ENCODE data around the gene TSPAN10. TPM values are rescaled to one million over a fixed set of nuclear protein-coding genes. Genes with fewer than 3 reads are reported as not detected.
A peak's percentile ranks its signal among the peaks of the same experiment; 100 is the strongest.

TSPAN10 gene
- total RNA-seq, 1 donor from 2014 or later, result 1.1 TPM

DNA sequence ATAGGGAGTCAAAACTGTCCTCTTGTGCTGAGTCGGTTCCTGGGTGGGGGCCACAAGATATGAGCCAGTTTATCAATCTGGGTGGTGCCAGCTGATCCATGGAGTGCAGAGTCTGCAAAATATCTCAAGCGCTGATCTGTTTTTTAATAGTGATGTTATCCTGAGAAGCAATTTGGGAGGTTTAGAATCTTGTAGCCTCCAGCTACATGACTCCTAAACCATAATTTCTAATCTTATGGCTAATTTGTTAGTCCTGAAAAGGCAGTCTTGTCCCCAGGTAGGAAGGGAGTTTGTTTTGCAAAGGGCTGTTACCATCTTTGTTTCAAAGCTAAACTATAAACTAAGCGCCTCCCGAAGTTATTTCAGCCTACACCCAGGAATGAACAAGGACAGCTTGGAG is 1.7 kb downstream of the TSPAN10 start:
- Histone ChIP-seq H3K9me3 (no peaks in the 10 kb centered on the region), H3K4me3 (no peak overlapping the region), H3K27me3 (ENCODE audit: low read depth) (no peaks in the 10 kb centered on the region), H3K36me3 (no peaks in the 10 kb centered on the region), H3K27ac (no peak overlapping the region), H3K4me1 (peaks cover 30% of the 10 kb centered on the region)
- TF ChIP-seq, protein P1, sequence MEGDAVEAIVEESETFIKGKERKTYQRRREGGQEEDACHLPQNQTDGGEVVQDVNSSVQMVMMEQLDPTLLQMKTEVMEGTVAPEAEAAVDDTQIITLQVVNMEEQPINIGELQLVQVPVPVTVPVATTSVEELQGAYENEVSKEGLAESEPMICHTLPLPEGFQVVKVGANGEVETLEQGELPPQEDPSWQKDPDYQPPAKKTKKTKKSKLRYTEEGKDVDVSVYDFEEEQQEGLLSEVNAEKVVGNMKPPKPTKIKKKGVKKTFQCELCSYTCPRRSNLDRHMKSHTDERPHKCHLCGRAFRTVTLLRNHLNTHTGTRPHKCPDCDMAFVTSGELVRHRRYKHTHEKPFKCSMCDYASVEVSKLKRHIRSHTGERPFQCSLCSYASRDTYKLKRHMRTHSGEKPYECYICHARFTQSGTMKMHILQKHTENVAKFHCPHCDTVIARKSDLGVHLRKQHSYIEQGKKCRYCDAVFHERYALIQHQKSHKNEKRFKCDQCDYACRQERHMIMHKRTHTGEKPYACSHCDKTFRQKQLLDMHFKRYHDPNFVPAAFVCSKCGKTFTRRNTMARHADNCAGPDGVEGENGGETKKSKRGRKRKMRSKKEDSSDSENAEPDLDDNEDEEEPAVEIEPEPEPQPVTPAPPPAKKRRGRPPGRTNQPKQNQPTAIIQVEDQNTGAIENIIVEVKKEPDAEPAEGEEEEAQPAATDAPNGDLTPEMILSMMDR (IDR thresholded peaks at IDR 0.05), result no peak
- ATAC-seq (no peak), DNase-seq (no peak)
- intact Hi-C loops (cut with DNase I), result no loop called here

DNA sequence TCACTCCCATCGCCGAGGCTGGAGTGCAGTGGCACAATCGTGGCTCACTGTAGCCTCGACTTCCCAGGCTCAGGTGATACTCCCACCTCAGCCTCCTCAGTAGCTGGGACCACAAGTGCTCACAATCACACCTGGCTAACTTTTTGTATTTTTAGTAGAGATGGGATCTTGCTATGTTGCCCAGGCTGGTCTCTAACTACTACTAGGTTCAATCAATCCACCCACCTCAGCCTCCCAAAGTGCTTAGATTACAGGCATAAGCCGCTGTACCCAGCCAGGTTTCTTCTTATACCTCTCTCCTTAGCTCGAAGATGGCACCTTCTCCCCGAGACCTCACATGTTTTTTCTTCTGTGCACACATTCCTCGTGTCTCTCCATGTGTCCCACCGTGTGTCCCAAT is 3.0 kb downstream of the TSPAN10 start:
- peaks cover 17% of the 10 kb centered on the region for H3K4me1 ChIP-seq
- no peak overlapping the region for H3K4me3 ChIP-seq
- intact Hi-C loops (cut with DNase I), result no loop called here
- no peaks in the 10 kb centered on the region for H3K9me3 ChIP-seq
- TF ChIP-seq, protein P1 (IDR thresholded peaks at IDR 0.05), result no peak
- no peak overlapping the region for H3K27ac ChIP-seq
- DNase-seq, result no peak
- no peak for ATAC-seq
- no peaks in the 10 kb centered on the region for H3K27me3 ChIP-seq (ENCODE audit: low read depth)
- no peaks in the 10 kb centered on the region for H3K36me3 ChIP-seq

DNA sequence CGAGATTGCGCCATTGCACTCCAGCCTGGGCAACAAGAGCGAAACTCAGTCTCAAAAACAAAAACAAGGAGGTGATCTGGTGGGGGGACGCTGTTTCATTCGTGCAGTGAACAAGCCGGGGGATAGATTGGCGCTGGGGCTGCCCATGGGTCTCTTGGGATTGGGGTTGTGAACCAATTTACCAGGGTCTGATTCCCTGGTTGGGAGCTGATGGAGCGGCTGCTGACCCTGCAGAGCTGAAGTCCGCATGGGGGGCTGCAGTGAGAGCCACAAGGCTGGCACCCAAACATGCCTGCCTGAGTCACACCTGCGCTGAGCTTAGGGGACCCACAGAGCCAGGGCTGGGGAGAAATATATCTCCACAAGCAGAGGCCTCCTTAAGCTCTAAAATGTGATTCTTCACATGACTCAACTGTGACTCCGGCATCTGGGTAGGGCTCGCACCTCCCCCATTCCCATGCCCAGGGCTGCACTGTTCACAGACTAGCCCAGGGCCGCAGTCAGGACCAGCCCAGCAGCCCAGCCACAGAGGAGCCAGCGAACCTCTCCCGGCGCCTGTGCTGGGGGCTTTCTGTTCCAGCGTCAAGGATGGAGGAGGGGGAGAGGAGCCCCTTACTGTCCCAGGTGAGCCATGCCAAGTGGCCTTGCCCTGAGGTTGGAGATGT is 5.0 kb downstream of the TSPAN10 start:
- H3K4me1 ChIP-seq, result peaks cover 5% of the 10 kb centered on the region
- ATAC-seq, result peak in 1 of 2 donors; percentile 5
- H3K4me3 ChIP-seq, result no peak overlapping the region
- no peaks in the 10 kb centered on the region for H3K9me3 ChIP-seq
- TF ChIP-seq, protein P1 (IDR thresholded peaks at IDR 0.05), result no peak
- H3K27ac ChIP-seq, result no peak overlapping the region
- H3K27me3 ChIP-seq (ENCODE audit: low read depth), result peaks cover under 1% of the 10 kb centered on the region
- intact Hi-C loops (cut with DNase I), result no loop called here
- no peaks in the 10 kb centered on the region for H3K36me3 ChIP-seq
- DNase-seq, result no peak

DNA sequence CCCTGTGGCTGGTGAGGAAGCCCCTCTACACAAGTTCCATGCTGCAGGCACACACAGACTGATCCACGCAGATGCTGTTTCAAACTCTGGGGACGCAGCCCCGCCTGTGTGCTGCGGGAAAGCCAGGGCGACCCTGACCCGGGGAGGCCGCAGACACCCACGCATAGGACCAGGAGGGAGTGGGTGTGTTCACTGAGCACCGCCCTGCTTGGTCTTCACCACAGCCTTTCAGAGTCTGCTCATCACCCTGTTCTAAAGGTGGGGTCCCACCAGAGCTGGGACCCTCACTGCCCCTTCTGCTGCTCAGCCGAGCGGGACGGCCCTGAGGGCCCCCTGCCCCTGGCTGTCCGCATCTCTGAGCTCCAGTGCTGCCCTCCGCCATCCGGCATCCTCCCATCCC is 7.5 kb downstream of the TSPAN10 start:
- Histone ChIP-seq H3K4me1 (no peaks in the 10 kb centered on the region), H3K9me3 (no peaks in the 10 kb centered on the region), H3K27me3 (ENCODE audit: low read depth) (peaks cover 24% of the 10 kb centered on the region), H3K4me3 (no peak overlapping the region), H3K36me3 (no peaks in the 10 kb centered on the region), H3K27ac (no peak overlapping the region)
- TF ChIP-seq, protein P1 (IDR thresholded peaks at IDR 0.05), result no peak
- intact Hi-C loops (cut with DNase I), result no loop called here
- DNase-seq, result no peak
- ATAC-seq, result peak in 1 of 2 donors; percentile 5

DNA sequence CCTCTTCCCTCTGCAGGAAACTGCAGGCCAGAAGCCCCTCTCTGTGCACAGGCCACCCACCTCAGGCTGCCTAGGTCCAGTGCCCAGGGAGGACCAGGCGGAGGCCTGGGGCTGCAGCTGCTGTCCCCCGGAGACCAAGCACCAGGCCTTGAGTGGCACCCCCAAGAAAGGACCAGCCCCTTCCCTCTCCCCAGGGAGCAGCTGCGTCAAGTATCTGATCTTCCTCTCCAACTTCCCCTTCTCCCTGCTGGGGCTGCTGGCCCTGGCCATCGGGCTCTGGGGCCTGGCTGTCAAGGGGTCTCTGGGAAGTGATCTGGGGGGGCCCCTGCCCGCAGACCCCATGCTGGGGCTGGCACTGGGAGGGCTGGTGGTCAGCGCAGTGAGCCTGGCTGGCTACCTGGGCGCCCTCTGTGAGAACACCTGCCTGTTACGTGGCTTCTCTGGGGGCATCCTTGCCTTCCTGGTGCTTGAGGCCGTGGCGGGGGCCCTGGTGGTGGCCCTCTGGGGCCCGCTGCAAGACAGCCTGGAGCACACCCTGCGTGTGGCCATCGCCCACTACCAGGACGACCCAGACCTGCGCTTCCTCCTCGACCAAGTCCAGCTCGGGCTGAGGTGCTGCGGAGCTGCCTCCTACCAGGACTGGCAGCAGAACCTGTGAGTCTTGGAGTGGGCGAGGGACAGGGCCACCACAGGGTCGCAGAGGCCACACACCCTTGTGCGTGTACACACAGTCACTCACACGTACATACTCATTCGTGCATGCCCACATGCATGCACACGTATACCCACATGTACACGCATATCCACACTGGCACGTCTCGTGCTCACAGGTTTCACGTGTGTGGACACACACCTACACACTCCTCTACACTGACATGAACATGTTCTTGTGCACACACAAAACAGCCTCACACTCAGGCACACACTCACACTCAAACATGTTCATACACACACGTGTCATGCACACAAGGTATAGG is 8.3 kb downstream of the TSPAN10 start:
- H3K4me1 ChIP-seq, result no peaks in the 10 kb centered on the region
- TF ChIP-seq, protein P1 (IDR thresholded peaks at IDR 0.05), result no peak
- intact Hi-C loops (cut with DNase I), result no loop called here
- DNase-seq (no peak), ATAC-seq (peak in 1 of 2 donors; percentile 14)
- H3K36me3 ChIP-seq, result no peaks in the 10 kb centered on the region
- H3K27me3 ChIP-seq (ENCODE audit: low read depth), result peaks cover 31% of the 10 kb centered on the region
- H3K4me3 ChIP-seq, result no peak overlapping the region
- no peaks in the 10 kb centered on the region for H3K9me3 ChIP-seq
- H3K27ac ChIP-seq, result no peak overlapping the region
